Heart left ventricle (tissue), 13 donors: Measurements from ENCODE around the gene WLS.

Source experiments
- CTCF ChIP-seq, 12 donors: fragments of 200-600 bp; sonication (generic) in 4 of 12; IDR thresholded peaks; one replicate each; pipeline versions ENCODE4 v1.5.0 to v1.8.0; 2018 to 2022; ENCODE audit warnings: antibody characterized with exemption in 12 of 12, mild to moderate bottlenecking in 5 of 12
- POLR2A ChIP-seq, 2 donors: fragments of 450-650 bp; IDR thresholded peaks; one replicate each; pipeline ENCODE4 v1.6.1; 2017; ENCODE audit warnings: antibody characterized with exemption in 2 of 2, mild to moderate bottlenecking in 2 of 2, moderate library complexity in 2 of 2
- donor health status: ischemic (EF 13 %, LVEDD 7.1; RV severe dilation, severe dysfunction).
- donor health status: DM: no; HTN: yes; CAD: no.
- donor health status: DM: no; HTN: no; CAD: no.
- donor health status: ischemic (EF 25% LVEDD 6.9; RV normal size, moderate dysfunction).
- donor health status: ischemic (EF 25% LVEDD 5.7; RV mildly dilated, moderate dysfunction).
- donor health status: ischemic (EF 35%, LVEDD 5.7; RV mildly dilated, moderate dysfunction).
- donor health status: nonischemic (EF 11% LVEDD 7.7; RV severe dilation, severe dysfunction).
- donor health status: DM: yes; HTN: yes; CAD: no.
- donor health status: PGD.
- donor health status: ischemic (EF 29% LVEDD 5.4; RV normal size, mild dysfunction).
- donor health status: nonischemic (EF 23%, LVEDD 6.1; RV moderate dilation, normal function).

GRCh38 chr1:68083686-68084085 lies 148.6 kb downstream of the WLS start:
- no peak for TF ChIP-seq POLR2A (IDR thresholded peaks at IDR 0.05)
- no peak for TF ChIP-seq CTCF (IDR thresholded peaks at IDR 0.05)
